Parathyroid adenoma (tissue), 2 donors: ENCODE data around the gene CDK11B.

Experiments
- H2AFZ ChIP-seq: fragments of 300-600 bp; sonication (generic); one replicate; pipeline ENCODE4 v1.7.0; 2017; ENCODE audit warnings: antibody characterized with exemption, mild to moderate bottlenecking
- H3K27ac ChIP-seq: fragments of 300-600 bp; sonication (generic); one replicate; pipeline ENCODE4 v1.7.0; 2017
- H3K27me3 ChIP-seq: fragments of 300-600 bp; sonication (generic); one replicate; pipeline ENCODE4 v1.7.0; 2017; ENCODE audit warnings: low read length; ENCODE audit not compliant: control insufficient read depth, insufficient read depth
- H3K36me3 ChIP-seq: fragments of 300-600 bp; sonication (generic); one replicate; pipeline ENCODE4 v1.7.0; 2017; ENCODE audit warnings: low read length; ENCODE audit not compliant: control insufficient read depth, insufficient read depth
- H3K4me1 ChIP-seq: fragments of 300-600 bp; sonication (generic); one replicate; pipeline ENCODE4 v1.7.0; 2017; ENCODE audit warnings: control low read depth
- H3K4me2 ChIP-seq: fragments of 300-600 bp; sonication (generic); one replicate; pipeline ENCODE4 v1.7.0; 2017; ENCODE audit warnings: low read length
- H3K4me3 ChIP-seq: fragments of 300-600 bp; sonication (generic); one replicate; pipeline ENCODE4 v1.7.0; 2017; ENCODE audit warnings: low read depth, low read length
- H3K79me2 ChIP-seq: fragments of 300-600 bp; sonication (generic); one replicate; pipeline ENCODE4 v1.7.0; 2017; ENCODE audit warnings: control low read depth
- H3K9ac ChIP-seq: fragments of 300-600 bp; sonication (generic); one replicate; pipeline ENCODE4 v1.7.0; 2017; ENCODE audit warnings: mild to moderate bottlenecking
- H3K9me3 ChIP-seq: fragments of 300-600 bp; sonication (generic); one replicate; pipeline ENCODE4 v1.7.0; 2017; ENCODE audit warnings: low read length; ENCODE audit not compliant: control insufficient read depth
- CTCF ChIP-seq: fragments of 300-600 bp; sonication (generic); IDR thresholded peaks from one replicate; pipeline ENCODE4 v1.7.0; 2017; ENCODE audit warnings: antibody characterized with exemption, mild to moderate bottlenecking
- donor health status: primary hyperparathyroidism.

Gene CDK11B

GRCh38 chr1:1617516-1617915, 41.3 kb downstream of the CDK11B start:
- Histone ChIP-seq H2AFZ (no peak overlapping the region), H3K36me3 (no peaks in the 10 kb centered on the region), H3K9me3 (no peaks in the 10 kb centered on the region), H3K27ac (no peak overlapping the region), H3K4me3 (no peak overlapping the region), H3K79me2 (peaks cover 2% of the 10 kb centered on the region), H3K27me3 (no peaks in the 10 kb centered on the region), H3K4me1 (no peaks in the 10 kb centered on the region), H3K4me2 (no peak overlapping the region), H3K9ac (no peak overlapping the region)
- TF ChIP-seq CTCF = no peak

GRCh38 chr1:1616838-1617237, 42.0 kb downstream of the CDK11B start:
- H3K9me3 ChIP-seq = no peaks in the 10 kb centered on the region
- peaks cover 2% of the 10 kb centered on the region for H3K79me2 ChIP-seq
- H3K4me1 ChIP-seq = no peaks in the 10 kb centered on the region
- no peak overlapping the region for H3K9ac ChIP-seq
- H3K36me3 ChIP-seq = no peaks in the 10 kb centered on the region
- no peak overlapping the region for H3K27ac ChIP-seq
- H3K27me3 ChIP-seq = no peaks in the 10 kb centered on the region
- H3K4me2 ChIP-seq = peak overlapping the region; percentile 89
- H3K4me3 ChIP-seq = peak overlapping the region; percentile 100
- no peak for TF ChIP-seq CTCF
- no peak overlapping the region for H2AFZ ChIP-seq

GRCh38 chr1:1616045-1616790, 42.6 kb downstream of the CDK11B start:
- Histone ChIP-seq H3K9ac (no peak overlapping the region), H3K9me3 (no peaks in the 10 kb centered on the region), H3K4me3 (peak overlapping the region; percentile 100), H3K27me3 (no peaks in the 10 kb centered on the region), H3K4me1 (no peaks in the 10 kb centered on the region), H3K36me3 (no peaks in the 10 kb centered on the region), H2AFZ (peak overlapping the region; percentile 58), H3K4me2 (peak overlapping the region; percentile 89), H3K27ac (peak overlapping the region; percentile 99), H3K79me2 (peaks cover 2% of the 10 kb centered on the region)
- TF ChIP-seq CTCF = no peak

- no peak for TF ChIP-seq CTCF
- H3K4me3 ChIP-seq = peak within 1 kb of the TSS; percentile 100
- H3K9me3 ChIP-seq = no peaks in the 10 kb centered on the region
- H3K79me2 ChIP-seq = peaks cover 2% of the 10 kb centered on the region
- peak within 1 kb of the TSS; percentile 90 for H3K4me2 ChIP-seq
- H3K36me3 ChIP-seq = no peaks in the 10 kb centered on the region
- H3K9ac ChIP-seq = peak within 1 kb of the TSS; percentile 93
- H3K27ac ChIP-seq = peak within 1 kb of the TSS; percentile 99
- no peaks in the 10 kb centered on the region for H3K4me1 ChIP-seq
- peak within 1 kb of the TSS; percentile 91 for H2AFZ ChIP-seq
- H3K27me3 ChIP-seq = no peaks in the 10 kb centered on the region
Observed at GRCh38 chr1:1615256-1616044, 43.4 kb downstream of the CDK11B start, which contains the start of gene MIB2. Gene MIB2 (plus strand): TSS chr1:1615500. CDS start chr1:1623453, 7,953 bp downstream.
